Hematopoietic multipotent progenitor cell treated with erythropoietin and hydrocortisone succinate and interleukin-3 and kit ligand, for 17 days (in vitro differentiated cells): Measurements from ENCODE around the gene AJM1.
"Not testable (repeated sequence)": the region's sequence is repeated elsewhere in the genome, so short reads cannot be mapped to it uniquely, and the experiment has no call there.

Experiments used
- DNase-seq: peaks from one replicate; pipeline ENCODE4 v3.0.0-alpha.2; 2015; ENCODE audit warnings: low spot score

Gene AJM1

DNA sequence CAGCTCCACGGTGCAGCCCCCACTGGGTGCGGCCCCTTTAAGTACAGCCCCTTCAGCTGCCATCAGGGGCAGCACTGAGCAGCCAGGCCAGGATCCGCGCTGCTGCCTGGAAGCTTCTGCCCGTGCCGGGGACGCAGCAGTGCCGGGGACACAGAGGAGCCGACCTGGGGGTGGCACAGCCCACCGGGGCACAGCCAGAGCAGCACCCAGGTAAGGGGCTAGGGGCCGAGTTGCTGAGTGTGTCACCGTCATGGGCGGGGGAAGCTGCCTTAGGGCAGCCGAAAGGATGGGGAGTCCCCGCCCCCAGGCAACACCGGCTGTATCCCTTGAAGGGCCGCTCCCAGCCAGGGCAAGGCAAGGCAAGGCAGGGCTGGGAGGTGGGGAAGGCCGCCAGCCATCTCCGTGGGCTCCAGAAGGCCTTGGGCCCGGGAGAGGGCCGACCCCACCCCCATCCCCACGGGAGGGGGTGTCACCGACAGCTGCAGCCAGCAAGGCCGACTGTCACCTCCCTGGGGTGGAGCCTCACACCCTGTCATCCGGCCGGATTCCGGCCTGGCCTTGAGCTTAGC lies at the start of gene AJM1:
Gene AJM1 (plus strand): TSS at position 99 of the 569 bp plus-strand sequence. CDS start 1,937 bp downstream, outside the sequence.
- peak; percentile 62 for DNase-seq

DNA sequence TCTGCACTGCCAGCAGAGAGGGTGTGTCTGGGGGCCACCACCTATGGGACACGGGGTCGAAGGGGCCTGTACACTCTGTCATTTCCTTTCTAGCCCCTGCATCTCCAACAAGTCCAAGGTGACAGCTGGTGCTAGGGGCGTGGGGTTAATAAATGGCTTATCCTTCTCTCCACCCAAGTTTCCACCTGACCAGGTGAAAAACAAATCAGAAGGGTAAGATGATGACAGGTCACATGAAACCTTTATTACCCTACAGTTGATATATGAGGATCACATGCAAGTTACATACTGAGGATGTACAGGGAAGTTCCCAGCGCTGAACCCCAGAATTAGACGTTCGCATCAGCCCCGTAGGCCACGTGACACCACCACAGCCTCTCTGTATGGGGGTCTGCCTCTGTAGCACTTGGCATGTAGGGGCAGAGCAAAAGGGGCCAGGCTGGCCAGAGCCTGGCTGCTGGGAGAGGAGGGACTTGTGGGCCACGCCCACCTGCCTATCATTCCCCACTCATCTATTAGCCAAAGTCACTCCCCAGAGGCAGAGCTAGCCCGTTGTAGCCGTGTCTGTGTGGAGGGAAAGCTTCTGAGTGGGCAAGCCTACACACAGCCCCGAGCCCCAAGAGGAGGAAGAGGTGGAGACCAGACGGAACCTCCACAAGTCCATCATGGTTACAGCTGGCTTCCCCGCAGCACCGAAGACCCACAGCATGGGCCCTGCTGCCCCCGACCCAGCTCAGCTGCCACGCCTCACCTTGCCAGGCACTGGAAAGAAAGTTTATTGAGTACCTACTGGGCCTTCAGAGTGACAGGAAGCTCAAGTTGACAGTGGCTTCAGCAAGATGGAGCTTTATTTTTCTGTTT lies 49.0 kb upstream of the AJM1 start:
- DNase-seq, result peak; percentile 55

DNA sequence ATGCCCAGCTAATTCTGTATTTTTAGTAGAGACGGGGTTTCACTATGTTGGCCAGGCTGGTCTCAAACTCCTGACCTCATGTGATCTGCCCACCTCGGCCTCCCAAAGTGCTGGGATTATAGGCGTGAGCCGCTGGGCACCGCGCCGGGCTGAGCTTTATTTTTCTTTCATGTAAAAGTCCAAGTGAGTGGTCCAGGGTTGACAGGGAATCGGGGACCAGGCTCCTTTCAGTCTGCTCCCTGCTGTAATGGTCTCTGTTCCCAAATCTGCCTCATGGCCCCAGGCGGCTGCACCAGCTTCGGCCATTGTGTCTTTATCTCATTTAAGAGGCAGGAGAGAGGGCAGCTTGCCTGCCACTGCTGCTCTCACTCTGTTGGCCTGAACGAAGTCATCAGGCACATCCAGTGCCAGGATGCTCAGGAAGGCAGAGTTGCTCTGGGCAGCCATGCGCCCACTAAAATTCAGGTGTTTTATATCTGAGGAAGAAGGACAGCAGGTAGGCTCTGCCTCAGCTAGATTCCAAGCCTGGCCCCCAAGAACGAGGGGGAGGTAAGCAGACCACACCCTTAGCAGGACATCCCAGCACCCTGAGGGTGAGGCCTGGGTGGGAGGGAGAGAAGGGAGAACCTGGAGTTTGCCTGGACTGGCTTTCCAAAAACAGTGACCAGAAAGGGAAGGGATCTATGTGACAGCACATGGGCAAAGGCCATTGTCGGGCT lies 47.8 kb upstream of the AJM1 start:
- no peak for DNase-seq

DNA sequence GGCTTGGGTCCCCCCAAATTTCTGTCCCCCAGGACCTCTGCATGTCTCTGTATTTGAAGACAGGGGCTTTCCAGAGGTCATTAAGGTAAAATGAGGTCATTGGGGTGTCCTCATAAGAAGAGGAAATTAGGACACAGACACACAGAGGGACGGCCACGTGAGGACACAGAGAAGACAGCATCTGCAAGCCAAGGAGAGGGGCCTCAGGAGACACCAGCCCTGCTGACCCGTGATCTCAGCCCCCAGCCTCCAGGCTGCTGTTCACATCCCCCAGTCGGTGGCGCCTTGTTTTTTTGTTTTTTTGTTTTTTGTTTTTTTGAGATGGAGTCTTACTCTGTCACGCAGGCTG lies 47.3 kb upstream of the AJM1 start:
- DNase-seq, result no peak

DNA sequence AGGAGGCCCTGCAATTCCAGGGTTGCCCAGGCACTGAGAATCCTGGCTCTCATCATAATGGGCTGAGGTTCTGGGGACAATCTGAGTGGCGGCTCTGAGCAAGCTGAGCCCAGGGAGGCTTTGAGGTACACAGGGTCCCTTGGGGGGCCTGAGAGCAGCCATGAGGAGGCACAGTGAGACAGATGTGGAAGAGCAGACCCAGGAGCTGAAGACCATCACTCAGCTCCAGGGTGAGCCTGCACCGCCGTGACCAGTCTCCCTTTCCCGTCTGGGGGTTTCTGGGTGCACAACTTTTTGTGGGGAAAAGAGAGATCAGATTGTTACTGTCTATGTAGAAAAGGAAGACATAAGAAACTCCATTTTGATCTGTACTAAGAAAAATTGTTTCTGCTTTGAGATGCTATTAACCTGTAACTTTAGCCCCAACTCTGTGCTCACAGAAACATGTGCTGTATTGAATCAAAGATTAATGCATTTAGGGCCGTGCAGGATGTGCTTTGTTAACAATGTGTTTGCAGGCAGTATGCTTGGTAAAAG lies 46.0 kb upstream of the AJM1 start, which contains the start of gene CCDC183:
Gene CCDC183 (plus strand): TSS at position 101 of the 537 bp plus-strand sequence. CDS start 60 bp downstream, at position 161.
- DNase-seq, result no peak

DNA sequence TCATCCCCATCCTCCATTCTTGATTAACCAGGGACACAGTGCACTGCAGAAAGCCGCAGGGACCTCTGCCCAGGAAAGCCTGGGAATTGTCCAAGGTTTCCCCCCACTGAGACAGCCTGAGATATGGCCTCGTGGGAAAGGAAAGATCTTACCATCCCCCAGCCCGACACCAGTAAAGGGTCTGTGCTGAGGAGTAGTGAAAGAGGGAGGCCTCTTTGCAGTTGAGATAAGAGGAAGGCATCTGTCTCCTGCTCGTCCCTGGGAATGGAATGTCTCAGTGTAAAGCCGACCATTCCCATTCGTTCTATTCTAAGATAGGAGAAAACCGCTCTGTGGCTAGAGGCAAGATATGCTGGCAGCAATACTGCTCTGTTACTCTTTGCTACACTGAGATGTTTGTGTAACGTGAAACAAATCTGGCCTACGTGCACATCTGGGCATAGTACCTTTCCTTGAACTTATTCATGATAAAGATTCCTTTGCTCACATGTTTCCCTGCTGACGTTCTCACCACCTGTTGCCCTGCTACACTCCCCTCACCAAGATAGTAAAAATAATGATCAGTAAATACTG lies 45.4 kb upstream of the AJM1 start:
- DNase-seq, result not testable (repeated sequence)

GRCh38 chr9:136798708-136799078 lies 43.6 kb upstream of the AJM1 start:
- DNase-seq, result no peak

DNA sequence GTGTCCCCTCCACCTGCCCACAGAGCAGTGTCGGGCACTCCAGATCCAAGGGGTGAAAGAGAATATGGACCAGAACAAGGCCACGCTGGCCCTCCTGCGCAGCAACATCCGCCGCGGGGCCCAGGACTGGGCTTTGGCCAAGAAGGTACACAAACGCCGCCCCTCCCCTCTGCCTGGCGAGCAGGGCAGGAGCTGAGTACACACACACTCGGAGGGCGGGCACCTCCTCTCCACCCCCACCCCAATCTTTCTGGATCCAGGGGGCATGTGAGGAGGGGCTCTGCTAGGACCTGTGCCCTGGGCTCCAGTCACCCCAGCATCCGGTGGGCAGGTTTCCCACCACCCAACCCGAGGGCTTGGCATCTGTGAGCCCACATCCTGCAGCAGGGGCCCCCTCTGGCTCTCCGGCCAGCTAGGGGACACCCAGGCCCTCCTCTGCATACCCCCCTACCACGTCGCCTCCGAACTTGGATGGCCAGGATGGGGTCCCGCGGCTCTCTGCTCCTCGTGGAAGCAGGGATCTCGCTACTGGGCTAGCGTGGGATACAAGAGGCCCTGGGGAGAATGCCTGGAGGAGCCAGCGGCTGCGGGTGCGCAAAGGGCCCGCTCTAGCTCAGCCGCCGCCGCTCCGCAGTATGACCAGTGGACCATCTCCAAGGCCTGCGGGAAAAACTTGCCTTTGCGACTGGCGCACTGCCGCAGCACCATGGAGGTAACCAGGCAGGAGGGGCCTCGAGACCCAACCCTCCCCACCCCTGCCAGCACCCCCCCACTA lies 43.0 kb upstream of the AJM1 start:
- DNase-seq, result no peak

GRCh38 chr9:136799854-136800657 lies 42.2 kb upstream of the AJM1 start:
- DNase-seq, result peak; percentile 70

- no peak for DNase-seq
Measured at GRCh38 chr9:136802321-136802720, 40.0 kb upstream of the AJM1 start.

DNA sequence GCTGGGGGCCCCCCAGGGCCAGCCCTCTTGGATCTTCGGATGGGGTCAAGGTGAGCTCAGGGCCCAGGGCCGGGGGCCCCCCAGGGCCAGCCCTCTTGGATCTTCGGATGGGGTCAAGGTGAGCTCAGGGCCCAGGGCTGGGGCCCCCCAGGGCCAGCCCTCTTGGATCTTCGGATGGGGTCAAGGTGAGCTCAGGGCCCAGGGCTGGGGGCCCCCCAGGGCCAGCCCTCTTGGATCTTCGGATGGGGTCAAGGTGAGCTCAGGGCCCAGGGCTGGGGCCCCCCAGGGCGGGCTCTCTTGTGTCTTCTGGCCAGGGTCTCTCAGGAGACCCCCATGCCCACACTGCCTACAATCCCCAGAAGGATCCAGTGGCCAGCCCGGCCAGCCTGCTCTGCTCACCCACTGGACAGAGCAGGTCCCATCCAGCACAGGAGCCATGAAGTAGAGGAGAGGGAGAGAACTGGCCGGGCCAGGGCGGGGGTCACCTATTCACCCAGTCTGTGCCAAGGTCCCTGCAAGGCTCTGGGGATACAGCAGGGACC lies 39.2 kb upstream of the AJM1 start:
- not testable (repeated sequence) for DNase-seq

DNA sequence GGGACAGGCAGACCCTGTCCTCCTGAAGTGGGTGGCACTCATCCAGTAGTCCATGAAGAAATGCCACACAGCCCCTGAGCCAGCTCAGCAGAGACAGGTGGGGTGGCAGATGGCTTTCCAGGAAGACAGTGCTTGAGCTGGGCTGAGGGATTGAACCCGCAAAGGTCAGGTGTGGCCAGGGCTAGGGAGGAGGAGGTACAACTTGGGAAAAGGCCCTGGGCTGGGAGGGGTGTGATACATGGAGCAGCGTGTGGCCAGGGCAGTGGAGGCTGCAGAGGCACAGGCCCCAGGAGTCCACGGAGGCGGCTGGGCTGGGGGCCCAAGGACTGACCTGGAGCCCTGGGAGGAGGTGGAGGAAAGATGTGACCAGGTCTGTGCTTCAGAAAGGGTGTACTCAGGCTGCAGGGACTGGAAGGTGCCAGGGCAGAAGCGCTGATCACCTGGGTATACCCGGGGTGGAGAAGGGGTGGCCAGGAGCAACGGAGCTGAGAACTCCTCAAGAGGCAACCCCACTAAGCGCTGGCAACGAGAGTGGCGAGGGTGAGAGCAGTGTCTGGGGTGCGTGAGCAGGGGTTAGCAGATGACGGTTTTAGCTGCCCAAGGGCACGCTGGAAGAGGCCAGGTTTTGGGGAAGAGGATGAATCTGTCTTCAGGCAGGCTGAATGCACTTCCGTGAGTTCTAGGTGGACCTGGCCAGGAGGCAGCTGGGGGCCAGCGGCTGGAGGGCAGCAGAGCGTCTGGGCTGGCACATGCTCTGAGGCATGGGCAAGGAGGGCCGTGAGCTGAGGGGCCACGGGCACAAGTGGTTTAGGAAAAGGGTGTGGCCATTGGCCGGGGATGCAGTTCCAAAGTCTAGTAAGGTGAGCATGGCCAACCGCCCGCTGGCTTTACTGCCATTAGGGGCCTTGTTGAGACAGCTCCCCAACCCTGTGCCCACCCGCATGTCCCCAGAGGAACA lies 38.4 kb upstream of the AJM1 start:
- no peak for DNase-seq

- no peak for DNase-seq
Measured at GRCh38 chr9:136804509-136805206, 37.6 kb upstream of the AJM1 start.

GRCh38 chr9:136805207-136805740 lies 37.0 kb upstream of the AJM1 start:
- DNase-seq, result no peak

DNA sequence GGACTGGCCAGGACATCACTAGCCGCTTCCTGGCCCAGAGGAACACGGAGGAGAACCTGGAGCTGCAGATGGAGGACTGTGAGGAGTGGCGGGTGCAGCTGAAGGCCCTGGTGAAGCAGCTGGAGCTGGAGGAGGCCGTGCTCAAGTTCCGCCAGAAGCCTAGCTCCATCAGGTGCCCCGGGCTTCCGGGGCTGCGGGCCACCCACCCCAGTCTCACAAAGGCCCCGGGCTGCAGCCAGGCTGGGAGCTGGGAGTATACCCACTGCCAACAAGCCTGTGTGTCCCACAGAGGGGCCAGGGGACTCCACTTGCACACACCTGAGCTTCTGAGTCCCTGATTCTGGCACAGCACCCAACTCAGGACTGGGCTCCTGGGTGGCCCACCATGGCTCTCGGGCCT lies 36.2 kb upstream of the AJM1 start:
- DNase-seq, result no peak

- DNase-seq, result no peak
Measured at GRCh38 chr9:136806631-136807201, 35.6 kb upstream of the AJM1 start.

GRCh38 chr9:136807281-136808074 lies 34.8 kb upstream of the AJM1 start, which contains the start of gene RABL6:
RABL6 (plus strand) TSS chr9:136807948; CDS start chr9:136808197, 249 bp downstream.
- DNase-seq, result peak; percentile 79
